H1 (cell line): Measurements from ENCODE around the gene PLCB3. TPM values are rescaled to one million over a fixed set of nuclear protein-coding genes. Genes with fewer than 3 reads are reported as not detected.

Experiments used
- CTCF ChIA-PET: fragments of 300-600 bp; sonication (Branson Sonifier 250); formaldehyde crosslinking; loops from one replicate; lab custom pipeline; 2021; ENCODE audit not compliant: partially characterized antibody; lab: Charles Lee
- POLR2A ChIA-PET: fragments of 300-600 bp; sonication (Branson Sonifier 250); formaldehyde crosslinking; loops from one replicate; lab custom pipeline; 2021; ENCODE audit warnings: inconsistent platforms; ENCODE audit not compliant: partially characterized antibody; lab: Charles Lee
- DNase-seq, 2 experiments: peaks; one replicate each; pipeline versions ENCODE4 v3.0.0 to v3.0.0-alpha.2; 2010 to 2022; ENCODE audit warnings: low spot score in 2 of 2, low read depth in 1 of 2, mixed read lengths in 1 of 2
- FAIRE-seq: peaks from 2 replicates; lab custom pipeline; 2011; peaks lifted over from hg19 to GRCh38; lab: Jason Lieb, UNC
- H2AFZ ChIP-seq: 2 replicates; pipeline ENCODE4 v1.8.1; 2012; ENCODE audit warnings: low read length, inconsistent platforms
- H2AK5ac ChIP-seq: 2 replicates; pipeline ENCODE4 v1.6.1; 2013; ENCODE audit warnings: low read depth, low read length
- H2BK120ac ChIP-seq: replicated peaks from 2 replicates; pipeline ENCODE3; 2013; ENCODE audit warnings: low read depth, low read length, inconsistent platforms
- H2BK12ac ChIP-seq: 2 replicates; pipeline ENCODE4 v1.6.1; 2013; ENCODE audit warnings: low read depth, low read length
- H2BK15ac ChIP-seq: 2 replicates; pipeline ENCODE4 v1.6.1; 2013; ENCODE audit warnings: low read length
- H2BK20ac ChIP-seq: 2 replicates; pipeline ENCODE4 v1.6.1; 2013; ENCODE audit warnings: low read length
- H2BK5ac ChIP-seq: 2 replicates; pipeline ENCODE4 v1.6.1; 2013; ENCODE audit warnings: low read depth, low read length
- H3K14ac ChIP-seq: 2 replicates; pipeline ENCODE4 v1.6.1; 2013; ENCODE audit warnings: inconsistent platforms; ENCODE audit not compliant: insufficient read length
- H3K18ac ChIP-seq: 2 replicates; pipeline ENCODE4 v1.6.1; 2013; ENCODE audit warnings: low read length; ENCODE audit errors: extremely low read depth
- H3K23ac ChIP-seq: 2 replicates; pipeline ENCODE4 v1.6.1; 2013; ENCODE audit warnings: inconsistent platforms; ENCODE audit not compliant: insufficient read length
- H3K23me2 ChIP-seq: 2 replicates; pipeline ENCODE4 v1.6.1; 2013; ENCODE audit warnings: low read depth, low read length
- H3K27ac ChIP-seq: 2 replicates; pipeline ENCODE4 v1.6.1; 2011; ENCODE audit warnings: low read depth, low read length, inconsistent platforms
- H3K27me3 ChIP-seq, 4 experiments: replicated peaks in 1 of 4; 1 replicate in 1 of 4; 2 replicates in 3 of 4; pipeline versions ENCODE4 v1.6.1 to v1.8.1; 2011 to 2013; ENCODE audit warnings: low read length in 3 of 4, mild to moderate bottlenecking in 3 of 4, inconsistent platforms in 2 of 4, mixed read lengths in 2 of 4, moderate library complexity in 1 of 4; ENCODE audit not compliant: control insufficient read depth in 3 of 4, insufficient read depth in 3 of 4; ENCODE audit errors: extremely low read depth in 1 of 4
- H3K36me3 ChIP-seq, 4 experiments: 2 replicates each; pipeline versions ENCODE4 v1.6.1 to v1.8.1; 2011 to 2013; ENCODE audit warnings: mild to moderate bottlenecking in 4 of 4, low read length in 3 of 4, moderate library complexity in 2 of 4, control low read depth in 1 of 4, inconsistent platforms in 1 of 4; ENCODE audit not compliant: insufficient read depth in 4 of 4, control insufficient read depth in 2 of 4
- H3K4ac ChIP-seq: replicated peaks from 2 replicates; pipeline ENCODE3; 2013; ENCODE audit warnings: low read length, low read depth, mixed read lengths, inconsistent platforms; ENCODE audit not compliant: insufficient read length
- H3K4me1 ChIP-seq, 4 experiments: replicated peaks in 1 of 4; 1 replicate in 1 of 4; 2 replicates in 3 of 4; pipeline versions ENCODE4 v1.6.1 to v1.8.1; 2011 to 2013; ENCODE audit warnings: low read length in 3 of 4, inconsistent platforms in 2 of 4, mixed read lengths in 1 of 4; ENCODE audit not compliant: insufficient read depth in 4 of 4, control insufficient read depth in 3 of 4
- H3K4me2 ChIP-seq, 2 experiments: 2 replicates each; pipeline versions ENCODE4 v1.6.1 to v1.8.1; 2011 to 2013; ENCODE audit warnings: low read depth in 2 of 2, low read length in 2 of 2, control low read depth in 1 of 2, inconsistent platforms in 1 of 2, mild to moderate bottlenecking in 1 of 2; ENCODE audit not compliant: insufficient read depth in 1 of 2
- H3K4me3 ChIP-seq, 4 experiments: fragments of 200-600, 300-600 bp in 1 of 4; sonication (generic), shearing (Covaris generic), sonication (Bioruptor Twin) in 1 of 4; 2 replicates each; pipeline versions ENCODE4 v1.5.1 to v1.8.1; 2011 to 2016; ENCODE audit warnings: low read length in 4 of 4, low read depth in 3 of 4, control low read depth in 2 of 4, inconsistent platforms in 2 of 4, mild to moderate bottlenecking in 2 of 4, mixed read lengths in 1 of 4, moderate library complexity in 1 of 4; ENCODE audit not compliant: insufficient read depth in 2 of 4; ENCODE audit errors: extremely low read depth in 1 of 4
- H3K56ac ChIP-seq: replicated peaks from 2 replicates; pipeline ENCODE3; 2013; ENCODE audit warnings: low read depth, mild to moderate bottlenecking, mixed read lengths, low read length, inconsistent platforms; ENCODE audit not compliant: insufficient read length
- H3K79me1 ChIP-seq: 2 replicates; pipeline ENCODE4 v1.6.1; 2013; ENCODE audit warnings: low read depth, low read length, control low read depth
- H3K79me2 ChIP-seq, 2 experiments: 2 replicates each; pipeline versions ENCODE4 v1.6.1 to v1.8.1; 2012 to 2013; ENCODE audit warnings: low read length in 2 of 2, mild to moderate bottlenecking in 2 of 2, inconsistent platforms in 1 of 2; ENCODE audit not compliant: insufficient read depth in 2 of 2, control insufficient read depth in 1 of 2
- H3K9ac ChIP-seq, 4 experiments: replicated peaks in 1 of 4; 1 replicate in 1 of 4; 2 replicates in 3 of 4; pipeline versions ENCODE4 v1.6.1 to v1.8.1; 2011 to 2013; ENCODE audit warnings: low read depth in 3 of 4, low read length in 3 of 4, control low read depth in 2 of 4, mild to moderate bottlenecking in 2 of 4, moderate library complexity in 2 of 4, inconsistent platforms in 1 of 4; ENCODE audit errors: extremely low read depth in 1 of 4
- H3K9me3 ChIP-seq, 2 experiments: 2 replicates each; pipeline versions ENCODE4 v1.6.1 to v1.8.1; 2012 to 2013; ENCODE audit warnings: mild to moderate bottlenecking in 2 of 2, moderate library complexity in 2 of 2, control low read depth in 1 of 2, inconsistent platforms in 1 of 2, low read depth in 1 of 2, low read length in 1 of 2, mixed read lengths in 1 of 2; ENCODE audit not compliant: insufficient read depth in 2 of 2
- H4K20me1 ChIP-seq, 2 experiments: replicated peaks in 1 of 2; 2 replicates each; pipeline versions ENCODE3 to v1.8.1; 2011 to 2013; ENCODE audit warnings: inconsistent platforms in 2 of 2, low read length in 2 of 2, mild to moderate bottlenecking in 1 of 2; ENCODE audit not compliant: insufficient read depth in 2 of 2, control insufficient read depth in 1 of 2
- H4K5ac ChIP-seq: 2 replicates; pipeline ENCODE4 v1.6.1; 2013; ENCODE audit warnings: low read length, low read depth, mixed read lengths, inconsistent platforms; ENCODE audit not compliant: insufficient read length
- H4K8ac ChIP-seq: 2 replicates; pipeline ENCODE4 v1.8.0; 2013; ENCODE audit warnings: mild to moderate bottlenecking, moderate library complexity, low read length, inconsistent platforms; ENCODE audit not compliant: insufficient read depth; ENCODE audit errors: extremely low read depth
- H4K91ac ChIP-seq: replicated peaks from 2 replicates; pipeline ENCODE3; 2013; ENCODE audit warnings: low read length, mixed read lengths, inconsistent platforms; ENCODE audit not compliant: insufficient read length
- ATF3 ChIP-seq: IDR thresholded peaks from 2 replicates; pipeline ENCODE4 v1.6.1; 2011; ENCODE audit warnings: low read depth, mild to moderate bottlenecking, low read length; ENCODE audit not compliant: insufficient read depth
- BACH1 ChIP-seq: IDR thresholded peaks from 2 replicates; pipeline ENCODE4 v1.6.1; 2012; ENCODE audit warnings: low read length, improper control_type of control experiment
- BCL11A ChIP-seq, 2 experiments: IDR thresholded peaks; one replicate each; pipeline ENCODE4 v1.6.1; 2011; ENCODE audit warnings: low read depth in 2 of 2, low read length in 2 of 2, mild to moderate bottlenecking in 2 of 2
- BRCA1 ChIP-seq: IDR thresholded peaks from 2 replicates; pipeline ENCODE4 v1.6.1; 2012; ENCODE audit warnings: low read depth, low read length, improper control_type of control experiment
- CHD1 ChIP-seq: IDR thresholded peaks from 2 replicates; pipeline ENCODE4 v1.6.1; 2012; ENCODE audit warnings: low read depth, low read length, improper control_type of control experiment
- E2F6 ChIP-seq: IDR thresholded peaks from 2 replicates; pipeline ENCODE4 v1.6.1; 2012; ENCODE audit warnings: inconsistent platforms
- GABPA ChIP-seq: IDR thresholded peaks from 2 replicates; pipeline ENCODE4 v1.6.1; 2011; ENCODE audit warnings: mild to moderate bottlenecking, low read length, moderate library complexity, borderline replicate concordance; ENCODE audit not compliant: insufficient read depth
- POU5F1 ChIP-seq: IDR thresholded peaks from 2 replicates; pipeline ENCODE4 v1.6.1; 2011; ENCODE audit warnings: low read depth, mild to moderate bottlenecking, low read length, moderate library complexity
- SP1 ChIP-seq: IDR thresholded peaks from 2 replicates; pipeline ENCODE4 v1.6.1; 2011; ENCODE audit warnings: low read depth, low read length
- SP2 ChIP-seq: IDR thresholded peaks from 2 replicates; pipeline ENCODE4 v1.6.1; 2012; ENCODE audit warnings: mild to moderate bottlenecking, low read length, inconsistent platforms
- YY1 ChIP-seq: IDR thresholded peaks from 2 replicates; pipeline ENCODE4 v1.6.1; 2011; ENCODE audit warnings: low read depth, mild to moderate bottlenecking, low read length
- WGBS, 2 experiments: shearing (Covaris generic) in 1 of 2; methylation state at CpG; one replicate each; pipeline versions ENCODE4 v1.1.6 to v1.1.7; 2013 to 2015; ENCODE audit warnings: low lambda C conversion rate in 2 of 2, mixed read lengths in 2 of 2, inconsistent platforms in 1 of 2, low coverage in 1 of 2, missing lambda C conversion rate in 1 of 2; ENCODE audit not compliant: insufficient replicate concordance in 2 of 2, insufficient coverage in 1 of 2, insufficient read length in 1 of 2; ENCODE audit errors: extremely low coverage in 1 of 2, missing lambda C conversion rate in 1 of 2; 5-methylcytosine and 5-hydroxymethylcytosine counted together
- polyA plus RNA-seq, 7 experiments: library from polyadenylated mRNA; depleted of rRNA in 3 of 7; stranded (reverse) in 5 of 7; unstranded in 2 of 7; fragments of >200 nt in 5 of 7; fragments of 200-250 nt in 2 of 7; gene quantifications; 1 replicate in 5 of 7; 2 replicates in 1 of 7; 4 replicates in 1 of 7; pipeline versions ENCODE4 v1.2.1 to v1.2.3, GENCODE V29; 2011 to 2013; ENCODE audit warnings: missing spikeins in 2 of 7, mixed read lengths in 2 of 7
- total RNA-seq: library from RNA; stranded (reverse); fragmentation: NEBNext Ultra II Directional; extraction: Animal tissue kit (Norgen Biotek cat#: 25700); gene quantifications from 2 replicates; pipeline ENCODE4 v1.2.1, GENCODE V29; 2021

The PLCB3 gene
- total and polyA plus RNA-seq, 2 of the 8 experiments (the other 6 are each of a cell fraction or from before 2014, with no cell fraction given), result 47.2 to 104 TPM

- no peak overlapping the region for H3K23ac ChIP-seq
- H2BK5ac ChIP-seq, result no peak overlapping the region
- H3K27ac ChIP-seq, result no peak overlapping the region
- H2BK15ac ChIP-seq, result 0 out of 2 replicates have a peak overlapping the region, but pooled peaks have one; percentile 72
- H3K23me2 ChIP-seq, result peaks cover 15% of the 10 kb centered on the region
- FAIRE-seq (no peak), DNase-seq (no peak)
- no peak overlapping the region; a peak in 1 of 4 replicates for H3K4me2 ChIP-seq
- no peak overlapping the region for H2AFZ ChIP-seq
- H2AK5ac ChIP-seq, result peak overlapping the region; percentile 65; the same call in 1 of the 2 replicates
- no peak overlapping the region for H3K14ac ChIP-seq
- ChIA-PET CTCF (interaction anchor here (0.6 to 8.6 kb wide), 11 partner anchors 9 to 1023 kb away, joined by 3 to 51 read pairs (median 4); partner anchors contain the start of genes BAD, FERMT3, PLCB3 and PPP1R14B), POLR2A (interaction anchor here (0.8 to 11.9 kb wide), 12 partner anchors 14 to 1376 kb away, joined by 3 to 190 read pairs (median 4); partner anchors contain the start of genes FERMT3, FKBP2, PLCB3 and PPP1R14B)
- 98% methylated on average over 15 of the region's 15 CpGs; no CpG with 5 or more reads in 1 of the 2 experiments for WGBS, 2 experiments
- no peak overlapping the region for H3K56ac ChIP-seq
- H3K9ac ChIP-seq, result no peak overlapping the region
- H4K5ac ChIP-seq, result no peak overlapping the region
- H2BK20ac ChIP-seq, result no peak overlapping the region
- peak overlapping the region; percentile 3 for H3K4ac ChIP-seq
- H3K9me3 ChIP-seq, result no peaks in the 10 kb centered on the region
- peaks cover 0 to 22% (median 7%) of the 10 kb centered on the region in 4 experiments; a peak in 6 of 7 replicates for H3K4me1 ChIP-seq
- no peak overlapping the region for H2BK120ac ChIP-seq
- no peak overlapping the region for H4K91ac ChIP-seq
- H3K4me3 ChIP-seq, result no peak overlapping the region
- peaks cover 0 to 12% (median 6%) of the 10 kb centered on the region in 4 experiments; a peak in 4 of 7 replicates for H3K27me3 ChIP-seq
- no peaks in the 10 kb centered on the region for H3K79me2 ChIP-seq
- H2BK12ac ChIP-seq, result no peak overlapping the region
- no peaks in the 10 kb centered on the region; the same call in 1 of the 2 replicates for H3K79me1 ChIP-seq
- H3K18ac ChIP-seq, result no peak overlapping the region
- no peak overlapping the region for H4K8ac ChIP-seq
- peaks cover 0 to 6% of the 10 kb centered on the region in 2 experiments for H4K20me1 ChIP-seq
- H3K36me3 ChIP-seq, result no peaks in the 10 kb centered on the region
- no peak for TF ChIP-seq E2F6
- no peak for TF ChIP-seq SP1
- no peak for TF ChIP-seq YY1
- no peak for TF ChIP-seq SP2
- TF ChIP-seq BCL11A (IDR thresholded peaks at IDR 0.05; ENCODE audit: low read depth in 2 of 2, low read length in 2 of 2), result no peak
- TF ChIP-seq CHD1, result no peak
- no peak for TF ChIP-seq POU5F1
- TF ChIP-seq BACH1, result no peak
- no peak for TF ChIP-seq GABPA
- TF ChIP-seq BRCA1, result no peak
- TF ChIP-seq ATF3, result no peak
Measured at GRCh38 chr11:64232182-64232966, 19.0 kb upstream of the PLCB3 start.
